HL-60 (cell line): Measurements from ENCODE around the gene SMIM36.
A peak's percentile ranks its signal among the peaks of the same experiment; 100 is the strongest.
"Not testable (repeated sequence)": the region's sequence is repeated elsewhere in the genome, so short reads cannot be mapped to it uniquely, and the experiment has no call there.

Experiments used
- DNase-seq, 2 experiments: peaks; one replicate each; pipeline ENCODE4 v3.0.0-alpha.2; 2010 to 2020; ENCODE audit warnings: low read depth in 1 of 2, low spot score in 1 of 2
- H3K27ac ChIP-seq: fragments of 250-450 bp; sonication (Bioruptor Pico); replicated peaks from 2 replicates; pipeline ENCODE4 v1.5.1; 2020; ENCODE audit warnings: mild to moderate bottlenecking, moderate library complexity
- H3K27me3 ChIP-seq: fragments of 250-450 bp; sonication (Bioruptor Pico); 2 replicates; pipeline ENCODE4 v1.5.1; 2021; ENCODE audit warnings: mild to moderate bottlenecking, moderate library complexity; ENCODE audit not compliant: insufficient read depth, poor library complexity, severe bottlenecking
- H3K4me3 ChIP-seq: replicated peaks from 2 replicates; pipeline ENCODE4 v1.5.1; 2011; ENCODE audit warnings: mild to moderate bottlenecking, control low read depth, low read length; ENCODE audit not compliant: insufficient read depth
- CTCF ChIP-seq: IDR thresholded peaks from one replicate; pipeline ENCODE4 v1.5.1; 2011; ENCODE audit warnings: low read length, control low read depth, inconsistent platforms; ENCODE audit not compliant: insufficient read depth
- GABPA ChIP-seq: IDR thresholded peaks from 2 replicates; pipeline ENCODE4 v1.6.1; 2012; ENCODE audit warnings: low read depth
- POLR2AphosphoS5 ChIP-seq: IDR thresholded peaks from 2 replicates; pipeline ENCODE4 v1.6.1; 2012; ENCODE audit warnings: low read depth
- SPI1 ChIP-seq: IDR thresholded peaks from 2 replicates; pipeline ENCODE4 v1.6.1; 2012; ENCODE audit warnings: low read depth, mild to moderate bottlenecking, borderline replicate concordance
- TF ChIP-seq, protein P1 (sequence below): IDR thresholded peaks from 2 replicates; pipeline ENCODE4 v1.6.1; 2012; ENCODE audit warnings: low read depth; ENCODE audit not compliant: insufficient replicate concordance

SMIM36 gene

GRCh38 chr17:55524440-55525220, 13.4 kb upstream of the SMIM36 start:
- no peak for TF ChIP-seq GABPA
- TF ChIP-seq CTCF: no peak
- no peak for TF ChIP-seq POLR2AphosphoS5
- no peak for TF ChIP-seq SPI1
- TF ChIP-seq, protein P1, sequence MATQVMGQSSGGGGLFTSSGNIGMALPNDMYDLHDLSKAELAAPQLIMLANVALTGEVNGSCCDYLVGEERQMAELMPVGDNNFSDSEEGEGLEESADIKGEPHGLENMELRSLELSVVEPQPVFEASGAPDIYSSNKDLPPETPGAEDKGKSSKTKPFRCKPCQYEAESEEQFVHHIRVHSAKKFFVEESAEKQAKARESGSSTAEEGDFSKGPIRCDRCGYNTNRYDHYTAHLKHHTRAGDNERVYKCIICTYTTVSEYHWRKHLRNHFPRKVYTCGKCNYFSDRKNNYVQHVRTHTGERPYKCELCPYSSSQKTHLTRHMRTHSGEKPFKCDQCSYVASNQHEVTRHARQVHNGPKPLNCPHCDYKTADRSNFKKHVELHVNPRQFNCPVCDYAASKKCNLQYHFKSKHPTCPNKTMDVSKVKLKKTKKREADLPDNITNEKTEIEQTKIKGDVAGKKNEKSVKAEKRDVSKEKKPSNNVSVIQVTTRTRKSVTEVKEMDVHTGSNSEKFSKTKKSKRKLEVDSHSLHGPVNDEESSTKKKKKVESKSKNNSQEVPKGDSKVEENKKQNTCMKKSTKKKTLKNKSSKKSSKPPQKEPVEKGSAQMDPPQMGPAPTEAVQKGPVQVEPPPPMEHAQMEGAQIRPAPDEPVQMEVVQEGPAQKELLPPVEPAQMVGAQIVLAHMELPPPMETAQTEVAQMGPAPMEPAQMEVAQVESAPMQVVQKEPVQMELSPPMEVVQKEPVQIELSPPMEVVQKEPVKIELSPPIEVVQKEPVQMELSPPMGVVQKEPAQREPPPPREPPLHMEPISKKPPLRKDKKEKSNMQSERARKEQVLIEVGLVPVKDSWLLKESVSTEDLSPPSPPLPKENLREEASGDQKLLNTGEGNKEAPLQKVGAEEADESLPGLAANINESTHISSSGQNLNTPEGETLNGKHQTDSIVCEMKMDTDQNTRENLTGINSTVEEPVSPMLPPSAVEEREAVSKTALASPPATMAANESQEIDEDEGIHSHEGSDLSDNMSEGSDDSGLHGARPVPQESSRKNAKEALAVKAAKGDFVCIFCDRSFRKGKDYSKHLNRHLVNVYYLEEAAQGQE: no peak
- no peak for DNase-seq
- no peak overlapping the region for H3K4me3 ChIP-seq
- no peak overlapping the region for H3K27ac ChIP-seq
- H3K27me3 ChIP-seq: no peaks in the 10 kb centered on the region

DNA sequence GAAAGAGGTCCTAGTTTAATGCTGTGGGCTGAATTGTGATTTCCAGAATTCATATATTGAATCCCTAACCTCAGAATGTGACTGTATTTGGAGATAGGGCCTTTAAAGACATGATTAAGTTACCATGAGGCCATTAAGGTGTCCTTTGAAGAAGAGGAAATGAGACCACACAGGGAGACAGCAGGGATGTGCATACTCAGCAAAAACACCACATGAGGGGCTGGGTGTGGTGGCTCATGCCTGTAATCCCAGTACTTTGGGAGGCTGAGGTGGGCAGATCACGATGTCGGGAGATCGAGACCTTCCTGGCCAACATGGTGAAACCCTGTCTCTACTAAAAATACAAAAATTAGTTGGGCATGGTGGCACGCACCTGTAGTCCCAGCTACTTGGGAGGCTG, 11.8 kb upstream of the SMIM36 start:
- DNase-seq, H3K4me3 ChIP-seq, H3K27me3 ChIP-seq, H3K27ac ChIP-seq: not testable (repeated sequence)

GRCh38 chr17:55521186-55521585, 9.9 kb upstream of the SMIM36 start:
- TF ChIP-seq GABPA (no peak), POLR2AphosphoS5 (no peak), CTCF (no peak), SPI1 (peak; percentile 52; the same call in 1 of the 2 replicates)
- TF ChIP-seq, protein P1: no peak
- Histone ChIP-seq H3K4me3 (no peak overlapping the region), H3K27me3 (no peaks in the 10 kb centered on the region), H3K27ac (no peak overlapping the region)
- peak in 1 of 2 experiments; percentile 36 for DNase-seq

DNA sequence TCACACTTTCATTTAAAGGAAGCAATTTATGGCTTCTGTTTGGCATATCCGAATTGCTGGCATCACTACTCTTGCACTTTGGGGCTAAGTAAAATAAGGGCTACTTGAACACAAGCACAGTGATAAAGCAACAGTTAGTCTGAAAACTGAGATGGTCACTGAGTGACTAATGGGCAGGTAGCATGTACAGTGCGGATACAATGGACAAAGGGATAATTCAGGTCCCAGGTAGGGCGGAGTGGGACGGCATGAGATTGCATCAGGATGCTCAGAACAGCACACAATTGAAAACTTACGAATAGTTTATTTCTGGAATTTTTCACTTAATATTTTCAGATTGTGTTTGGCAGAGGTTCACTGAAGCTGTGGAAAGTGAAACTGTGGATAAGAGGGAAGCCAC, 9.2 kb upstream of the SMIM36 start:
- H3K4me3 ChIP-seq: no peak overlapping the region
- DNase-seq: no peak
- H3K27ac ChIP-seq: no peak overlapping the region
- TF ChIP-seq POLR2AphosphoS5 (no peak), SPI1 (no peak), GABPA (no peak), CTCF (no peak)
- TF ChIP-seq, protein P1: no peak
- H3K27me3 ChIP-seq: no peaks in the 10 kb centered on the region
